SW 1271 (cell line): Measurements from ENCODE around the gene PCK1.

Experiments
- DNase-seq, 2 experiments: peaks; one replicate each; lab custom pipeline; 2025; lab: John Stamatoyannopoulos, UW

Gene PCK1

DNA sequence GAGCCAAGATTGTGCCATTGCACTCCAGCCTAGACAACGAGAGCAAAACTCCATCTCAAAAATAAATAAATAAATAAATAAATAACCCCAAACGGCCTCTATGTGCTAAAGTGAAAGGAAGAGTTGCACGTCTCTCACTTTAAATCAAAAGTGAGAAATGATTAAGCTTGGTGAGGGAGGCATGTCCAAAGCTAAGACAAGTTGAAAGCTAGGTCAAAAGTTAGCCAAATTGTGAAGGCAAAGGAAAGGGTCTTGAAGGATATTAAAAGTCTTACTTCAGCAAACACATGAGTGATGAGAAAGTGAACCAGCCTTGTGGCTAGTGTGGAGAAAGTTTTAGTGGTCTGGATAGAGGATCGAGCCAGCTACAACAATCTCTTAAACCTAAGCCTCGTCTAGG, 45.0 kb downstream of the PCK1 start:
- no peak for DNase-seq

DNA sequence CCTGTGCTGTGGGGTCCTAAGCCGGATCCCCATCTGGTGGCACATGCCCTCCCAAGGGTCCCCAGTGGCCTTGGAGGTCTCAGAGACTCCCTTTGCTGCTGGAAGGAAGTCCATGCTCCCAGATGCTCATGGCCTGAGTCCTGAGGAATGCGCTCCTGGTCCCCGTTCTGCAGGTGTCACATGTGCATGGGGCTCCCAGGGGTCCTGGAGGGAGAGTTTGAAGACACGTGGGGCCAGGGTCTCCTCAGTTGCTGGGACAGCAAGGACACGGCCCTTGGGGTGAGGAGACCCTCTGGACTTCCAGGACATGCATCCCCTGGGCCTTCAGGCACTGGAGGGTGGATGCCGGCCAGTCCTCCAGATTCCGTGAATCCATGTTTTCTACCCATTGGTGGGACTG, 47.6 kb downstream of the PCK1 start:
- no peak for DNase-seq

DNA sequence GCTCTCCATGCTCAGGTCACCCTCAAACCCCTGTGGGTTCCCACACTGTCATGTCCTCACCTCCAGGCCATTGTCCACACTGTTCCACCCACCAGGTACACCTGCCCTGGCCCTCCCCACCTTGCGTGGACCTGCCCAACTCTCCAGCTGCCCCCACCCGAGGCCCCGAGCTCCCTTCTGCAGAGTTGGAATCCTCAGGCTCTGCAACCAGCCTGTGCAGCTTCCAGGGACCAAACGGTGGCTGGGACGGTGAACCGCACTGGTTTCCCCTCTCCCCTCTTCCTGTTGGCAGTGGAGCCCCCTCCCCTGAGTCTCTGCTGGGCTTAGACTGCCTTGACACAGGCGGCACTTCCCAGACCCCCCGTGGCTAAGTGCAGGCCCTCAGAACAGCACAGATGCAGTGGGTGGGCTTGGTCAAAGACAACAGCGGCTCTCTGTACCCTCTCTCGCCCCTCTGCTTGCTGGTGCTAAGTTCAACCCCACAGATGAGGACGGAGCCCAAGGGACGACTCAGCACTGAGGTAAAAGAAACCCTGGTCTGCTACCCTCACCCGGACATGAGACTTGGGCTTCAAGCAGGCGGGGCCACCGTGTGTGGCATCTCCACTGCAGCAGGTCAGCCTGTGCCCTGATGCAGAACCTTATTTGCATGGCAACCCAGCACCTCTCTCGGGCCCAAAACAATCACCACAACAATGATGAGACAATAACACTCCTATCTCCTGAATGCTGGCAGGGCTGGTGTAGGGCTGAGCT, 48.4 kb downstream of the PCK1 start:
- DNase-seq, result no peak

DNA sequence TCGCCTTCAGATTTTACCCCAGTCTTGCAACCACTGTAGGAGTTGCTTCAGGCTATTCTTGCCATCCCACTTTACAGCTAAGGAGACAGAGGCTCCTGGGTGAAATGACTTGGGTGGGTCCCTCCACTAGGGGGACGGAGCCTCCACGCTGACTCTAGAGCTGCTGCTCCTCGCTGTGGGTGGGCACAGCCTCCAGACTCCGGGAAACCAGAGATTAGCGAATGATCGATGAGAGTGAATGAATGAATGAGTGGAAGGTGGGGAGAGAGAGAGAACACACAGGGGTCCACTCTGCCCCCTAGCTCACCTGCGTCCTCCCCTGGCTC, 48.9 kb downstream of the PCK1 start:
- DNase-seq, result no peak

DNA sequence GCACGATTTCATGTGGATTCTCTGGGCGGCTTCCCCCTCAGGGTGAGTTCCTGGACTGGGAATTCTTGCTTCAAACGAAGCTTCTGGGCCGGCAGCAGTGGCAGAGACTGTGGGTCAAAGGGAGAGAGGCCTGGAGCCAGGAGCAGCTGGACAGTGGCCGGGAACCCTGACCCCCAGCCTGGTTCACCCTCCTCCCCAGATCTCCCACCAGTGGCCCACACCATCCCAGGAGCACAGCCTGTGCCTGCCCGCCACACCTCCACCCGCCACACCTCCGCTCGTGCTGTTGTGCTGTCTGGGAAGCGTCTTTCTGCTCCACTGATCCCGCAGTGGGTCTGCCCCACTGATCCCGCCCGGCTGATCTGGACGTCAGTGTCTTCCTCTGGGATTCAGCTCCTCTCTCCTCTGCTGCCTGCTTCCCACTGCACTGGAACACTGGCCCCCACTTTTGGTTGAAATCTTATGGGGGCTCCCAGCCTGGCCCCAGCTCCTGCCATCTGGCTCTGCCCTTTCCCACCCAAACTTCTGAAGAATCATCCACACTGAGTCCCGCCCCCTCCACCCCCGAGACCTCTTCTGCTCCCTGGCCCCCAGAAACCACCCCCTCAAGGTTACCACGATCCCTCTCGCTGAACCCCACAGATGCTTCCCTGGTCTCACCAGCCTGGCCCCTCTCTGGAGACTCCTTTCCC, 49.5 kb downstream of the PCK1 start:
- DNase-seq, result no peak

DNA sequence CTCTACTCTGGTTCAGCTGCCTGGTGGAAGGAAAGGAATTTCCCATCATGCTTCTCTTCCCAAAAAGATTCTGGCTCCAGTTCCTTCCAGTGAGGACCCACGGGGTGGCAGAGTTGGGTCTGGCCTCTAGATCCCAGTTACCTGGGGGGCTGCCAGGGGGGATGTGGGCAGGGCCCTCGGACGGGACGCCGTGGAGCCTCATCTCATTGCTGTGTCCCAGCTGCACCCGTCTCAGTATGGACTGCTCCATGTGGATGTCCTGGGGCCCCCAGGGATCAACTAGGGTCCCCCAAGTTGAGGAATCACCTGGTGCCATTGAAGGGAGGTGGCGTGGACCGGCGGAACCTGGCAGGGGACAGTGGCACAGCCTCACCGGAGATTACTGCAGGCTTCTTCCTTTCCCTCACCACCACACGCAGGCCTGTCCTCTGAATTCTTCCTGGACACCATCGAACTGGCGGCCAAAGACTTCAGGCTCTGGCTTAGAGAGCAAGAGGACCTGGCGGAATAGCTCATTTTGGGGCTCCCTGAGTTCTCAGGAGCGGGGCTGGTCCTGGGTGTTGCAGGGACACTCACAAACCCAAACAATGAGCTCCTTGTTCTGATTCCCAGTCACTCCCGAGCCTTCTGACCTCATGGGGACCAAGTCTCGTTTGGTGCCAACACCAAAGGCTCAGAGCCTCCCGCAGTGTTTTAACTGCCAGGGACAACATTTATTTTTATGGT, 50.8 kb downstream of the PCK1 start:
- DNase-seq, result no peak

DNA sequence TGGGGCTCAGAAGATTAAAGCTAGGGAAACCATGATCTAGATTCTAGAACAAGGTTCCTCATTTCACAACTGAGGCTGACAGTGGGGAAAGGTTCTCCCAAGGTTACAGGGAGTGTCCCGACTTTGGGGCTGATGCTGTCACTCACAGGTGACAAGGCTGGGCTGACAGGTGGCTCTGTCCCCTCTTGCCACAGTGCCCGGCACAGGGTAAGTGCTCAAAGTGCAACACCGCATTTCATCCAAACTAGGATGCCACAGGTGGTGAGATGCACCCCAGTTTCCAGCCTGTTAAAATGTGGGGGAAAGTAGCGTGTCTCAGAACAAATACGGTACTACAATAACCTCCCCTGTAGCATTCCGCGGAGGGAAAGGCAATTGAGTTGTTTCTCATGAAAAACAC, 51.5 kb downstream of the PCK1 start:
- DNase-seq, result no peak

DNA sequence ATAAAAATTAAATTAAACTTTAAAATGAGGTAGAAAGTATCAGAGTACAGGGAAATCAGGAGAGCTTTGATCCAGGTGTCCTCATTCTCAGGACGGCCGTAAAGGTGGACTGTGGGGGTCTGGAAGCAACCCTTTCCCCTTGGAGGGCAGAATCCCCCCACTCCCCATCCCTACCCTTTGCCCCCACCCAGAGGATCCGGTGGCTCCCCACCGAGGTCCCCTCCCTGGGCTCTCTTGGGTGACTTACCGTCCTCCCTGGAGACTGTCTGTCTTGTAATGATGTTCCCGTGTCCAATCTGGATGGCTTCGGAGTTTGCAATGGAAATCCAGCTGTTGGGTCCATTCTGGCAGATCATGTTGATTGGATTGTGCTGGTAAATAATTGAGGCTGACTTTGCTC, 52.0 kb downstream of the PCK1 start:
- DNase-seq, result no peak

DNA sequence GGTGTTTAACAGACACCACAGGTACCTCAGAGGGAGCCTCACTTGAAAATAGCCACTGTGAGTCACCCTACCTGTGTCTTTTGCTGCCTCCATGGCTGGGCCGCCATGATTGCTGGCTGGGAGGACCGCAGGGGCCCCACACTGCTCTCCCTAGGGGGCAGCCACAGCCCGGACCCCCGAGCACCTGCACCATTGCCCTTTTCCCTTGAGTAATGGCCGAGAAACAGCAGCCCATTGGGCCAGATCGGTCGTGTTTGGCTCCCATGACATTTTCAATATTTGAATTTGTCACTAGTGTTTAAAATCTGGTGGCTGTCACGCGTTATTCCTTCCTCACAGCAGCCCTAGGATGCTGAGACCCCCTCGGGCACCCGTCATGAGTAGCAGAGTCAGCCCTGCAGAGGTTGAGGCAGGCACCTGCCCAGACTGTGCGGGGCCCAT, 52.6 kb downstream of the PCK1 start:
- no peak for DNase-seq

DNA sequence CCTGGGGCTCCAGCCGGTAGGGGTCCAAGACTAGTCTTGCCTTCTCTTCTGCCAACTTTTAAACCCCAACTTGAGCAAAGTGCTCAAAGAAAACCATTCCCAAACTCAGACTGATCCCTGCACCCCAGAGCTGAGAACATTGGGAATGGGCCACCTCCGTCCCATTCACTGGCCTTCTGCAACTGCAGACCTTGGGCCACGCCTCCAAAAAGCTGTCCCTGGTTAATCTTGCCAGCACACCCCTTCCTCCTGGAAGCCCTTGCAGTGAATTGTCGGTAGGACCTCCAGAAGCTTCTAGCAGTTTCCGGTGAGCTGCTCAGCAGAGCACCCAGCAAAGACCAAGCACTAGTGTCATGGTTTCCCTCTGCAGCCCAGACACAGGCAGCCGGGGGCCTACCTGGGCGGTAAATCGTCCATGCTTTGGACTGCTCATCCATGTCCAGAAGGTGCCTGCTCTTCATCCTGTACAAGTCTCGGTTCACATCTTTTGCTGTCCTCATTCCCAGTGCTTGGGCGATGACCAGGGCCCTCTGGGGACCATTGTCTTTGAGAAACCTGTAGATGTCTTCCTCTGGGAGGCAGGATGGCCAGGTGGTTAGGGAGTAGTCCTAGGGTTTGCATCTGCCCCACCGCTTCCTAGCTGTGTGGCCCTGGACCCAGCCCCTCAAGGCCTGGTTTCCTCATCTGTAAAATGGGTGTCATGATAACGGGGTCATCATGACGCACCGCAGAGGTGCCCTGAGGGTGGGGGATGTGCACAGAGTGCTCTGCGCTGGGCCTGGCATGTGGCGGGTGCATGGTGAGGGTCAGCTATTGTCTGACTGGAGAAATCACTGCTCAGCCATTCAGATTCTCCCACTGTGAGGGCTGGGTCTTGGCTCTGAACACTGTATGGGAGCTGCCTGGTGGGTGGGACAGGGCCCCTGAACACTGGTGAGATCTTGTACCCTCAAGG, 53.9 kb downstream of the PCK1 start:
- no peak for DNase-seq

DNA sequence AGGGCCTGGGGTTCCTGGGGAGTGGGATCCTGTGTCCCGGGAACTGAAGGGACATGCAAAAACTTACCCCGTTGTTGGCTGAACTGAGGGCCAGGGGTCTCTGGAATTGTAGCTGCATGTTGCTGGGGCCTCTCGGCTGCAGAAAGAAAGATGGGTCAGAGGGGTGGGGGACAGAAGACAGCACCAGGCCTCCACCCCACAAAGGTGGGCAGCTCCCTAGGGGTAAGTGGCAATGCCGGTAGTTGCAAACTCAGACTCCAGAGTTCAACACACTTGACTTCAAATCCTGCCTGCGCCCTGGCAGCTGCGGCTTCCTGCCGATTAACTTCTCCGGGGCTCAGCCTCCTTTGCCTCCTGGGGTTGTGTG, 54.5 kb downstream of the PCK1 start:
- DNase-seq, result no peak

DNA sequence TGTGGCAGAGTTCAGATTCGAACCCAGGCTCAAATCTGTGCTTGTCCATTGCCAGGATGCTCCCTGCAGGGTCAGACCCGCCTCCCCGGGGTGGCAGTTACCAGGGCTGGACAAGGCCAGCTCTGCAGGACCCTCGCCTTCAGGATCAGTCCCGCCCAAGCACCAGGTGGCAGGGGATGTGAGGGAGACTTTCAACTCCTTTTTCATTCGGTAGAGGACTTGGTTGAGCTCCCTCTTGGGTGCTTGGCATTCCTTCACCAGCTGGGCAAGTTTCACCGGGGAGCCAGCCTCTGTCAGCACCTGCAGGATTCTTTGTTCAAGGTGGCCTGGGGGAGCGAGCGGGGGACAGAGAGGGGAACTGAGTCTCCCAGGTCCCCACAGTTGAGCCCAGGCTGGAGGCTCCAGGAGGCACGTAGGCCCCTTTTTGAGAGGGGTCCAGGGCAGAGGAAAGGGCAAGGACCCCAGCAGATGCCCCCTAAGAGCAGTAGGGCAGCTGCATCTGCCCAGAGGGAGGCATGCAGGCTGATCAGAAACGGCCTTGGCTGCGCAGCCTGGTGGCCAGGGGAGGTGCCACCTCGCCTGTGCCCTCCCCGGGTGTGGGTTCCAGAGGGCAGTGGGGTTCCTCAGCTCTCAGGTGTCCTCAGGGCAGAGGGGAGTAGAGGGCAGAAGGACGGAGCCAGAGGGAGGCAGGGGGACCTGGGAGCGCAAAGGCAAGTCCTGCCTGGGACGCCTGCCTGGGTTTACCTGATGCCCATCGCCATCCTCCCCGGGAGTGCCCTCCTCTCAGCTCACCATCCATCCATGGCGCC, 55.4 kb downstream of the PCK1 start:
- no peak for DNase-seq

DNA sequence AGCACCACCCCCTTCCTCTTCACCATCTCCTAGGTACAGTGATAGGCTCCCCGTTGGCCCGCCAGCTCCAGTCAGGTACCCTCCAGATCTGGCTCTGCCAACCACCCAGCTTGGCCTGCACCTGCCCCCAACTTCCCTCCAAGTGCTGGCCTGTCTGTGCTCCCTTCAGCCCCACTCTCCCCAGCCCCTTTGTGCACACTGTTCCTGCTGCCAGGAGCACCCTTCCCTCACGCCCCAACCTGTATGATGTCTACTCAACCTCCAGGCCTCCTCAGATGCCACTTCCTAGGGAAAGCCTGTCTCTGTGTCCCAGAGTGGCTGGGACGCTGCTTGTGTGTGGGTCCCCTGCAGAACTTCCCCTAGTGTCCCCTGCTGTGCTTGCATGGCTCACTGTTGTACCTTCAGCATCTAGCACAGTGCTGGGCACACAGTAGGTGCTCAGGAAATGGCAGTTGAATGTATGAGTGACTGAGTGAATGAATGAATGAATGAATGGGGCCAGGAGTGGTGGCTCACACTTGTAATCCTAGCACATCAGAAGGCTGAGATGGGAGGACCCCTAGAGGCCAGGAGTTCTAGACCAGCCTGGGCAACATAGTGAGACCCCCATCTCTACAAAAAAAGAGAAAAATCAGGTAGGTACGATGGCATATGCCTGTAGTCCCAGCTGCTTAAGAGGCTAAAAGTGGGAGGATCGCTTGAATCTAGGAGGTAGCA, 56.3 kb downstream of the PCK1 start:
- no peak for DNase-seq
